ENCODE measurements around the gene CDHR1.

CDHR1 gene

GRCh38 chr10:84196083-84196482, 1.7 kb downstream of the CDHR1 start:
- Histone ChIP-seq H3K9ac (ENCODE audit: low read length) (no peak overlapping the region), H3K4me3 (ENCODE audit: insufficient read depth, low read length, poor library complexity, severe bottlenecking) (no peak overlapping the region), H4K20me1 (ENCODE audit: low read depth, low read length) (no peaks in the 10 kb centered on the region), H3F3A (ENCODE audit: insufficient read depth) (no peaks in the 10 kb centered on the region), H3K9me3 (ENCODE audit: insufficient read depth, low read length) (no peaks in the 10 kb centered on the region), H3K4me2 (ENCODE audit: low read depth, low read length, poor library complexity, severe bottlenecking) (no peak overlapping the region), H3K27me3 (ENCODE audit: low read length) (no peaks in the 10 kb centered on the region), H3K79me2 (ENCODE audit: insufficient read depth, low read length) (no peaks in the 10 kb centered on the region), H3K9me2 (replicated peaks; ENCODE audit: insufficient read depth, low read length) (no peaks in the 10 kb centered on the region), H3K27ac (ENCODE audit: low read depth, low read length) (no peak overlapping the region), H2AFZ (ENCODE audit: low read depth, low read length, severe bottlenecking) (no peak overlapping the region), H3K36me3 (ENCODE audit: low read length) (no peaks in the 10 kb centered on the region)
- TF ChIP-seq CTCF (IDR thresholded peaks at IDR 0.05; ENCODE audit: insufficient read depth, low read length, poor library complexity, severe bottlenecking) (no peak), EZH2phosphoT487 (conservative IDR thresholded peaks at IDR 0.05; ENCODE audit: low read length) (no peak)

- H3K9me2 ChIP-seq (replicated peaks; ENCODE audit: insufficient read depth, low read length), result no peaks in the 10 kb centered on the region
- no peaks in the 10 kb centered on the region for H3K9me3 ChIP-seq (ENCODE audit: insufficient read depth, low read length)
- no peak overlapping the region for H3K4me2 ChIP-seq (ENCODE audit: low read depth, low read length, poor library complexity, severe bottlenecking)
- H3K4me3 ChIP-seq (ENCODE audit: insufficient read depth, low read length, poor library complexity, severe bottlenecking), result no peak overlapping the region
- H3K9ac ChIP-seq (ENCODE audit: low read length), result no peak overlapping the region
- no peak overlapping the region for H3K27ac ChIP-seq (ENCODE audit: low read depth, low read length)
- H3K27me3 ChIP-seq (ENCODE audit: low read length), result no peaks in the 10 kb centered on the region
- no peak overlapping the region for H2AFZ ChIP-seq (ENCODE audit: low read depth, low read length, severe bottlenecking)
- H4K20me1 ChIP-seq (ENCODE audit: low read depth, low read length), result no peaks in the 10 kb centered on the region
- TF ChIP-seq EZH2phosphoT487 (conservative IDR thresholded peaks at IDR 0.05; ENCODE audit: low read length) (no peak), CTCF (IDR thresholded peaks at IDR 0.05; ENCODE audit: insufficient read depth, low read length, poor library complexity, severe bottlenecking) (no peak)
- H3F3A ChIP-seq (ENCODE audit: insufficient read depth), result no peaks in the 10 kb centered on the region
- H3K79me2 ChIP-seq (ENCODE audit: insufficient read depth, low read length), result no peaks in the 10 kb centered on the region
- H3K36me3 ChIP-seq (ENCODE audit: low read length), result no peaks in the 10 kb centered on the region
Measured at GRCh38 chr10:84196941-84197340, 2.6 kb downstream of the CDHR1 start.

- no peak overlapping the region for H3K9ac ChIP-seq (ENCODE audit: low read length)
- H3K36me3 ChIP-seq (ENCODE audit: low read length), result no peaks in the 10 kb centered on the region
- H2AFZ ChIP-seq (ENCODE audit: low read depth, low read length, severe bottlenecking), result no peak overlapping the region
- H3K9me2 ChIP-seq (replicated peaks; ENCODE audit: insufficient read depth, low read length), result no peaks in the 10 kb centered on the region
- no peaks in the 10 kb centered on the region for H3F3A ChIP-seq (ENCODE audit: insufficient read depth)
- H3K79me2 ChIP-seq (ENCODE audit: insufficient read depth, low read length), result no peaks in the 10 kb centered on the region
- H4K20me1 ChIP-seq (ENCODE audit: low read depth, low read length), result no peaks in the 10 kb centered on the region
- no peak overlapping the region for H3K27ac ChIP-seq (ENCODE audit: low read depth, low read length)
- no peak overlapping the region for H3K4me3 ChIP-seq (ENCODE audit: insufficient read depth, low read length, poor library complexity, severe bottlenecking)
- no peak overlapping the region for H3K4me2 ChIP-seq (ENCODE audit: low read depth, low read length, poor library complexity, severe bottlenecking)
- H3K27me3 ChIP-seq (ENCODE audit: low read length), result no peaks in the 10 kb centered on the region
- H3K9me3 ChIP-seq (ENCODE audit: insufficient read depth, low read length), result no peaks in the 10 kb centered on the region
- TF ChIP-seq CTCF (IDR thresholded peaks at IDR 0.05; ENCODE audit: insufficient read depth, low read length, poor library complexity, severe bottlenecking) (no peak), EZH2phosphoT487 (conservative IDR thresholded peaks at IDR 0.05; ENCODE audit: low read length) (no peak)
Measured at GRCh38 chr10:84197643-84198042, 3.3 kb downstream of the CDHR1 start.

All from SU-DHL-6 (cell line).